A673 (cell line): ENCODE data around the gene EEFSEC.

Experiments
- EZH2 ChIP-seq: fragments of 200-600 bp; sonication (generic); IDR thresholded peaks from 2 replicates; pipeline ENCODE4 v1.6.1; 2017; ENCODE audit warnings: borderline replicate concordance, low read depth, mild to moderate bottlenecking, mixed read lengths, antibody characterized with exemption, low read length; ENCODE audit not compliant: poor library complexity, severe bottlenecking
- TF ChIP-seq, protein P1 (sequence below): fragments of 300-800, 200-600 bp; sonication (generic); conservative IDR thresholded peaks from 2 replicates; pipeline ENCODE4 v1.5.1; 2017; ENCODE audit warnings: low read depth, mild to moderate bottlenecking, antibody characterized with exemption, low read length, moderate library complexity, mixed read lengths

DNA sequence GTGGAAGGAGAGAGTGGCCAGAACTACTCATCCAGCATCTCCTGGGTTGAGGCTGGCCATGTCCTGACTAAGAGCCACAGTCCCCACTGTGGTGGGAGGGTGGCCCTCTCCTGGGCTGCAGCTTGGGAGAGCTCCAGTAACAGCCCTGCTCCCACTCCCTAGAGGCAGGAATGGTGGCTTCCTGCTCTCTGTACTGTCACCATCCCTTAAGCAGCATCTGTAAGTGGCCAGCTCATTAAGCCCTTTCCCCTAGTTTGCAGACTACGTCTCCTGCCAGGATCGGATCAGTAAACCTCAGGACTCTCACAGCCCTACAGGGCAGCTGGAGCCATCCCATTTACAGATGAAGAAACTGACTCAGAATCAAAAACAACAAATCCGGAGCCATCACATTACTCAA lies 282.9 kb downstream of the EEFSEC start:
- TF ChIP-seq, protein P1, sequence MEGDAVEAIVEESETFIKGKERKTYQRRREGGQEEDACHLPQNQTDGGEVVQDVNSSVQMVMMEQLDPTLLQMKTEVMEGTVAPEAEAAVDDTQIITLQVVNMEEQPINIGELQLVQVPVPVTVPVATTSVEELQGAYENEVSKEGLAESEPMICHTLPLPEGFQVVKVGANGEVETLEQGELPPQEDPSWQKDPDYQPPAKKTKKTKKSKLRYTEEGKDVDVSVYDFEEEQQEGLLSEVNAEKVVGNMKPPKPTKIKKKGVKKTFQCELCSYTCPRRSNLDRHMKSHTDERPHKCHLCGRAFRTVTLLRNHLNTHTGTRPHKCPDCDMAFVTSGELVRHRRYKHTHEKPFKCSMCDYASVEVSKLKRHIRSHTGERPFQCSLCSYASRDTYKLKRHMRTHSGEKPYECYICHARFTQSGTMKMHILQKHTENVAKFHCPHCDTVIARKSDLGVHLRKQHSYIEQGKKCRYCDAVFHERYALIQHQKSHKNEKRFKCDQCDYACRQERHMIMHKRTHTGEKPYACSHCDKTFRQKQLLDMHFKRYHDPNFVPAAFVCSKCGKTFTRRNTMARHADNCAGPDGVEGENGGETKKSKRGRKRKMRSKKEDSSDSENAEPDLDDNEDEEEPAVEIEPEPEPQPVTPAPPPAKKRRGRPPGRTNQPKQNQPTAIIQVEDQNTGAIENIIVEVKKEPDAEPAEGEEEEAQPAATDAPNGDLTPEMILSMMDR = no peak
- TF ChIP-seq EZH2 = no peak
